T-helper 9 cell (primary cell): Measurements from ENCODE around the gene ACBD4.
"Not testable (repeated sequence)": the region's sequence is repeated elsewhere in the genome, so short reads cannot be mapped to it uniquely, and the experiment has no call there.

Experiments
- DNase-seq: peaks from one replicate; pipeline ENCODE4 v3.0.0-alpha.2; 2020

Gene ACBD4

DNA sequence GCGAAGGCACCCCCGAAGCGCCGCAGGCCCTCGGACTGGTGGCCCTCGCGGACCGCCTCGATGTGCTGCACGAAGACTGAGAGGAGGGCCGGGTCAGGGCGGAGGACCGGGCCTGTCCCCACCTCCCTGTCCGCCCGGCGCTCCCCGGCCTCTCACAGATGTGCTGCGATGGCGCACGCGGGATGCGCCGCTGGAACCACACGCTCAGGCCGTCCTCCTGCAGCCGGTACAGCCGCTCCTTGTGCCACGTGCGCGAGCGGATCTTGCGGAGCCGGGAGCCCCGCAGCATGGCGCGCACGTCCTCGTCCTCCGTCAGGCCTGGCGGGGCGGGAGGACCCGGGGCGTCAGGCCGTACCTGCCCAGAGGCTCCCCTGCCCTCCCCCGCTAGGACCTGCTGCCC lies 14.4 kb upstream of the ACBD4 start:
- no peak for DNase-seq

DNA sequence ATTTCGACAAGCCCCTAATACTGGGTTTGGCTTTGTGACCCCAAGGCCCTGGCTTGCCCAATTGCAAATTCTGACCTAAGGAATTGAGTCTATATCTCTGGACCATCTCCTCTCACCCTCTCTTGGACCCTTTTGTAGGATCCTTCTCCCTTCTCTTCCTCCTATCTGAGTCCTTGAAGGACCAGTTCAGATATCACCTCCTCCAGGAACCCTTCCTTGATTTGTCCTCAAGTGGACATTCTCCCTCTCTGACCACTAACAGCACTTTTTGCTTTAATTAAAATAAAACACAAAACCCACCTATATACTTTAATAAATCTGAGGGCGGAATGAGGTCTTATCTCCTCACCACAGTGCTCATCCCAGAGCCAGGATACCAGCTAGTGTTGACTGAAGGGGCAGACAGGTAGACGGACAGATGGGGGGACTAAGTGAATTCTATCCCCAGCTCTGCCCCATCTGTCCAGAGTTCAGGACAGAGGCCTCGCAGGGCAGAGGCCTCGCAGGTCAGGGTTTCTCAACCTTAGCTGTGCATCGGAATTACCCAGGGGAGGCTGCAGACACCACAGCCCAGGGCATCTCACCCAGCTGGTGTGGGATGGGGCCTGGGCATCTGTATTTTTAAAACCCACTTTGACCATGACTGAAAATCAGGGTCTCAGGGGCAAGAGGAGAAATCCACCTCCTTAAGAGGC lies 12.3 kb upstream of the ACBD4 start:
- DNase-seq, result no peak

- no peak for DNase-seq
These were observed 11.3 kb upstream of the ACBD4 start for GRCh38 chr17:45123930-45124796.

GRCh38 chr17:45124797-45125122 lies 10.7 kb upstream of the ACBD4 start:
- not testable (repeated sequence) for DNase-seq

DNA sequence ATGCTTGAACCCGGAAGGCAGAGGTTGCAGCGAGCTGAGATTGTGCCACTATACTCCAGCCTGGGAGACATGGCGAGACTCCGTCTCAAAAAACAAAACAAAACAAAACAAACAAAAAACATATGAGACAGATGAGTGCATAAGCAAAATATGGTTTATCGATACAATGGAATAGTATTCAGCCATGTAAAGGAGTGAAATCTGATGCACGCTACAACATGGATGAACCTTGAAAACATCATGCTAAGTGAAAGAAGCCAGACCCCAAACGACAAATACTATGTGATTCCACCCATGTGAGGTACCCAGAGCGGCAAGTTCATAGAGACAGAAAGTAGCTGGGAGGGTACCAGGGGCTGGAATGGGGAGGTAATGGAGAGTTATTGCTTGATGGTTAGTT lies 10.0 kb upstream of the ACBD4 start:
- no peak for DNase-seq

- DNase-seq, result no peak
These were observed 8.3 kb upstream of the ACBD4 start for GRCh38 chr17:45127207-45127547.

- DNase-seq, result no peak
These were observed 7.8 kb upstream of the ACBD4 start for GRCh38 chr17:45127548-45128300.

DNA sequence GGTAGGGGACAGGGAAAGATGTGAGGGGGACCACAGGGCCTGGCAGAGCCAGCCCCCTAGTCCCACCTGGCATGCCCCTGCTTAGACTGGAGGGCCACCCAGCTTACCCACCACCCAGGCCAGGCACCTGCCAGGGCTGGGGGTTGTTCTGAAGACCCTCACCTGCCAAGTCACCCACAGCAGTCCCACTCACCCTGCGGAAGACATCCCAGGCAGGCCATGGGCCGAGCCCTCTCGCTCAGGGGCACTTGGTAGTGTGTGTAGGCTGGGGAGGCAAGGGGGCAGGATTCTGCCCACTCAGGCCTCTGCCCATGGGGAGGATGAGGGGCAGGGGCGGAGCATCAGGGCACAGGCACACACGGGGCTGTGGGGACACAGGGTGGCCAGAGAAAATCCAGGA lies 7.2 kb upstream of the ACBD4 start:
- no peak for DNase-seq

DNA sequence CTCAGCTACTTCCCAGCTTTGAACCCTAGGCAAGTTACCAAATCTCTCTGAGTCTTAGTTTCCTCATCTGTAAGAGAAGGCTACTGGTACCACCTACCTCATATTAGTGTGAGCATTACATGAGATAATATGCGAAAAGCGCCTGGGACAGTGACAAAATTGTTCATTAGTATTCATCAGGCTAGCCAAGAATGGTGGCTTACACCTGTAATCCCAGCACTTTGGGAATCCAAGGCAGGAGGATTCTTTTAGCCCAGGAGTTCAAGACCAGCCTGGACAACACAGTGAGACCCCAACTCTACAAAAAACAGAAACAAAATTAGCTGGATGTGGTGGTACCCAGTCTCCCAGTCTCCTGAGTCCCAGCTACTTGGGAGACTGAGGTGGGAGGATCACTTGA lies 6.5 kb upstream of the ACBD4 start:
- DNase-seq, result no peak

- no peak for DNase-seq
These were observed 6.0 kb upstream of the ACBD4 start for GRCh38 chr17:45129426-45129939.

GRCh38 chr17:45129940-45130680 lies 5.4 kb upstream of the ACBD4 start:
- DNase-seq, result no peak

- no peak for DNase-seq
These were observed 4.5 kb upstream of the ACBD4 start for GRCh38 chr17:45130681-45131615.

- DNase-seq, result peak; percentile 60
These were observed 3.7 kb upstream of the ACBD4 start for GRCh38 chr17:45131616-45132319.

GRCh38 chr17:45132320-45132571 lies 3.2 kb upstream of the ACBD4 start, which contains the start of gene PLCD3:
Gene PLCD3 (minus strand): TSS chr17:45132515. CDS start chr17:45132410, 105 bp downstream.
- DNase-seq, result no peak

DNA sequence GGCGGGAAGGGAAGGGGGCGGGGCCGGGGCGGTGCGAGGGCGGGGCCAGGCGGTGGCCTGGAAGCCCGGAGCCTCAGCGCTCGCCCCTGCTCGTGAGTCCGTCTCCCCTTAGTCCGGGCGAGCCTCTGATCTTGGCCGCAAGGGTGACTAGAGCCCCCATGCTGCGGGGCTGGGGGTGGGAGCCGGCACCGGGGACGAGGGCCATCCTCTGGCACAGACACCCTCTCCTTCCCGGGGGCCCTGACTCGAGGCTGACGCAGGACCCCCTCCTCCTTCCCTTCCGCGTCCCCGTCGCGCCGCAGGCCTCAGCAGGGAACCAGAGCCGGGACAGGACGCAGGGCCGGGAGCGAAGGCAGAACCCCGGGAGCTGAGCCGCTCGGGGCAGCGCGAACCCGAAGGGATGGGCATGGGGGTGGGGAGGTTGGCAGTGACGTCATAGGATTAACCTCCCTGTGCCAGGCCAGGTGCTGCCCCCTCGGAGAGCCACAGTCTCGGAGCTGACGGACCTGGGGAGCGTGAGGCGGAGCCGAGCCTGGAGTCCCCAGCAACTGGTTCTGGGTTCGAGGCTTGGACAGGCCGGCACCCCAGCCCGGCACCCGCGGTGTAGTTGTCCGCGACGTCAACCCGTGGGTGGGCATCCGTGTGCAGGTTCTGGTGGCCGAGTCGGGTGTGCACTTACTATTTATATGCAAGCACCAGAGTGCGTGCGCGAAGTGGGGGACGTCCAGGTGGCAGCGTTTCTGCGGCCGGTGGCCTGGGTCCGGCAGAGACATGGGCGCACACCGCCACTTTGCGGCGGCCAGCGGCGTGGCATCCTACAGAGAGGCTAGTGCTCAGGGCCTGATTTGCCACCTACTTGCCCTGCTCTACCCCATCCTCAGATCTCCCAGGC lies 2.7 kb upstream of the ACBD4 start:
- DNase-seq, result peak; percentile 76

GRCh38 chr17:45135978-45136791 lies 698 bp downstream of the ACBD4 start:
- no peak for DNase-seq

GRCh38 chr17:45136846-45137560 lies 1.5 kb downstream of the ACBD4 start:
- no peak for DNase-seq

- no peak for DNase-seq
These were observed 2.2 kb downstream of the ACBD4 start for GRCh38 chr17:45137561-45138305.
